Vagina (tissue), 2 donors: Measurements from ENCODE around the gene SIRT3.
"Not testable (repeated sequence)": the region's sequence is repeated elsewhere in the genome, so short reads cannot be mapped to it uniquely, and the experiment has no call there.

ENCODE experiments used
- POLR2A ChIP-seq, 2 donors: fragments of 450-650 bp; IDR thresholded peaks; one replicate each; pipeline ENCODE4 v1.6.1; 2017; ENCODE audit warnings: antibody characterized with exemption in 2 of 2, mild to moderate bottlenecking in 2 of 2, moderate library complexity in 2 of 2
- POLR2AphosphoS5 ChIP-seq, 2 donors: sonication (generic); formaldehyde crosslinking; IDR thresholded peaks; one replicate each; pipeline ENCODE4 v1.9.0; 2017; ENCODE audit warnings: antibody characterized with exemption in 2 of 2, mild to moderate bottlenecking in 2 of 2, low read depth in 1 of 2; ENCODE audit not compliant: insufficient read depth in 1 of 2
- TF ChIP-seq, protein P1 (sequence below), 3 experiments: fragments of 450-650 bp in 2 of 3; fragments of 200-600 bp in 1 of 3; sonication (generic) in 1 of 3; IDR thresholded peaks; one replicate each; pipeline ENCODE4 v1.5.1; 2017 to 2019; ENCODE audit warnings: antibody characterized with exemption in 3 of 3, mild to moderate bottlenecking in 2 of 3, moderate library complexity in 2 of 3

DNA sequence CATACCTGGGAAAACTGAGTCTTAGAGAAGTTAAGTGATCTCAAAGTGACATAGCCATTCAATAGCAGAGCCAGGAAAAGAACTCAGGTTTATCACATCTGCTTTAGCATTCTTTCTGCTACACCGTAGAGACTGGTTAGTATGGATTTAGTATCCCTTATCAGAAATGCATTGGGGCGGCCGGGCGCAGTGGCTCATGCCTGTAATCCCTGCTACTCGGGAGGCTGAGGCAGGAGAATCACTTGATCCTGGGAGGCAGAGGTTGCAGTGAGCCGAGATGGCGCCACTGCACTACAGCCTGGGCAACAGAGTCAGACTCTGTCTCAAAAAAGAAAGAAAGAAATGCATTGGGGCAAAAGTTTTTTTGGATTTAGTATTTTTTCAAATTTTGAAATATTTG, 2.2 kb upstream of the SIRT3 start:
- TF ChIP-seq POLR2AphosphoS5 (IDR thresholded peaks at IDR 0.05; ENCODE audit: insufficient read depth in 1 of 2, low read depth in 1 of 2); POLR2A (IDR thresholded peaks at IDR 0.05): not testable (repeated sequence)
- TF ChIP-seq, protein P1, sequence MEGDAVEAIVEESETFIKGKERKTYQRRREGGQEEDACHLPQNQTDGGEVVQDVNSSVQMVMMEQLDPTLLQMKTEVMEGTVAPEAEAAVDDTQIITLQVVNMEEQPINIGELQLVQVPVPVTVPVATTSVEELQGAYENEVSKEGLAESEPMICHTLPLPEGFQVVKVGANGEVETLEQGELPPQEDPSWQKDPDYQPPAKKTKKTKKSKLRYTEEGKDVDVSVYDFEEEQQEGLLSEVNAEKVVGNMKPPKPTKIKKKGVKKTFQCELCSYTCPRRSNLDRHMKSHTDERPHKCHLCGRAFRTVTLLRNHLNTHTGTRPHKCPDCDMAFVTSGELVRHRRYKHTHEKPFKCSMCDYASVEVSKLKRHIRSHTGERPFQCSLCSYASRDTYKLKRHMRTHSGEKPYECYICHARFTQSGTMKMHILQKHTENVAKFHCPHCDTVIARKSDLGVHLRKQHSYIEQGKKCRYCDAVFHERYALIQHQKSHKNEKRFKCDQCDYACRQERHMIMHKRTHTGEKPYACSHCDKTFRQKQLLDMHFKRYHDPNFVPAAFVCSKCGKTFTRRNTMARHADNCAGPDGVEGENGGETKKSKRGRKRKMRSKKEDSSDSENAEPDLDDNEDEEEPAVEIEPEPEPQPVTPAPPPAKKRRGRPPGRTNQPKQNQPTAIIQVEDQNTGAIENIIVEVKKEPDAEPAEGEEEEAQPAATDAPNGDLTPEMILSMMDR (IDR thresholded peaks at IDR 0.05), result not testable (repeated sequence)
